ACHN (cell line): ENCODE data around the gene ANKS1B.

Experiments used
- DNase-seq: peaks from one replicate; pipeline ENCODE4 v3.0.0-alpha.2; 2015
- in situ Hi-C: cut with HindIII; loops from 2 replicates; pipeline ENCODE4 v1.10.0; 2017; ENCODE audit warnings: low sequenced_read_pairs, low pct_ligation_motif_present, low pct_unique_long_range_greater_than_20kb

ANKS1B gene

DNA sequence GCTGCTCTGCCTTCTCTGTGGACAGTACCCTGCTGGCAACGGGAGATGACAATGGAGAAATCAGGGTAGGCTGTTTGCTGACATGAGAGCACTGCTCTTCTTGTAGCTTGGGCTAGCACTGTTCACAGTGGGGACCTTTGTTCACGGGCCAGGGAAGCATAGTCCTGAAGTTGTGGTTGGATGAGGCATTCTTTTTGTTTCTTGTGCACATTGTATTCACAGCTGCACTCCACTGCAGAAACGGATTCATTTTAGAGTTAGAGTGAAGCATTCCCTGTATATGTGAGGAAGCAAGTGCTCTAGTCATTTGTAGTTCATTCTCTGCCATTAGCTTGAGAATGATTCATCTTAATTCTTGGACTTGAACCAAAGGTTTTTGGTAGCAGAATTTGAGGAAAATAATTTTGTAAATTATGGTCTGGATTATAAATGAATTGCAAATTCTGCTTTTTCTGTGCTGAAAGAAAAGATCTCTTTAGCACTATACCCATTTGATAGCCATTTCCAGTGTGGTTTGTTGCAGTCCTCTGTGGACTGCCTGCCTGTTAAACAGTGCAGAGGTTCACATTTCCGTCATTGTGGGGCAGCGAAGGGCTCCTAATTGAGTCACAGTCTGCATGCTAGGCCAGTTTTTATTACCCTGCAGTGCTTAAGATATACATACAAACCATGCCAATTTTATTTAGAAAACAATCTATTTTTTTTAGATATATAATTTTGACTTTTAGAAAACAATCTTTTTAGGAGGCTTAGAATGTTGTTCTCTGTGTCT is 1259.1 kb downstream of the ANKS1B start:
- peak; percentile 78 for DNase-seq
- in situ Hi-C loops = no loop called here

DNA sequence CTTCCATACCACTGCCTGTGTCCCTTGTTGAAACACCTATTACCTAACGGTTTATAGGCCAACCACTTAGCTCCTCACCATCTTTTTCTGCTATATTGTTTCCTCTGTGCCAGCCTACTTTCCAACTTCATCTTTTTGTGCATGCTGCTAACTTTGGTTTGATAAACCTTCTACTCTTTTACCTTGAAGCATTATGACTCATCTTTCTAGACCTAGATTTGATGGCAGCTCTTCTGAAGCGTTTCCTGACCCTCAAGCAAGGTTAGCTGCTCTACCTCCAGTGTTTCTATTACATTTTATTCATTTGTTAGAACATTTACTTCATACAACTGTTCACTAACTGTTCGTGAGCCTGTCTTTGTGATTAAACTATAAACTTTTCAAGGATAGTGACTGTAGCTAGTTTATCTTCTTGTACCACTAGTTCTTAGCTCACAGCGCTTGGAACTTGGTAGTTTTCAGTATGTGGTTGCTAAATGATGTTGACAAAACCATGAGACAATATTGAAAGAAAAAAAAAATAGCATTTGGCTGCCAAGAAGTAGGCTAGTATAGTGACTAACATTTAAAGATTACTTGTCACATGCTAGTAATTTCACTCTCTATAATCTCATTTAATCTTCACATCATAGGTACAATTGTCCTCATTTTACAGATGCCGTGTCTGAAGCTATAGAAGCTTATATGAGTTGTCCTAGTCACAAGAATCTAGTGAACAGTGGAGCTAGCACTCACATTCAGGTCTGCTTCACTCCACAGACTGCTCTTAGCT is 1260.2 kb downstream of the ANKS1B start:
- no peak for DNase-seq
- in situ Hi-C loops = no loop called here

DNA sequence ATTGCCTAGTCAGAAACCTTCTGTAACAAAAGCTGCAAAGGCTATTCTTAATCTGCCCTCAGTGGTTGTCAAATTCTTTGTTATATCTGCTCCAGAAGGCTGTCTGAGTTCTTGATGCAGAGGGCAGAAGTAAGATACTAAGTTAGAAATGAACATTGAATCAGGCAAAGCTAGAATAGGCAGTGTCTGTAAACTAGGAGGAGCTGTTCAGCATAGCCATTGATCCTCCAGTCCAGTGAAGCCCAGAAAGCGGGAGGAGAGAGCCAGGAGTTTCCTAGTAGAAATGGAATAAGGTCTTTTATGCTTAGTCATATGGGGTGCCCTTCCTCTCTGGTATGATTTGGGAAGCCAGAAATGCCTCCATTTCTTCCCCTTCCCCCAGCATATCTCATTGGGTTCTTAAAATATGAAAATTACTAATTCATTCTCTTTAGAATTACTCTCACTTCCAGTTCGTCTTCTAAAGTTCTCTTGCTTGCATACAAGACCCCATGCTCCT is 1263.5 kb downstream of the ANKS1B start:
- no peak for DNase-seq
- in situ Hi-C loops = no loop called here

DNA sequence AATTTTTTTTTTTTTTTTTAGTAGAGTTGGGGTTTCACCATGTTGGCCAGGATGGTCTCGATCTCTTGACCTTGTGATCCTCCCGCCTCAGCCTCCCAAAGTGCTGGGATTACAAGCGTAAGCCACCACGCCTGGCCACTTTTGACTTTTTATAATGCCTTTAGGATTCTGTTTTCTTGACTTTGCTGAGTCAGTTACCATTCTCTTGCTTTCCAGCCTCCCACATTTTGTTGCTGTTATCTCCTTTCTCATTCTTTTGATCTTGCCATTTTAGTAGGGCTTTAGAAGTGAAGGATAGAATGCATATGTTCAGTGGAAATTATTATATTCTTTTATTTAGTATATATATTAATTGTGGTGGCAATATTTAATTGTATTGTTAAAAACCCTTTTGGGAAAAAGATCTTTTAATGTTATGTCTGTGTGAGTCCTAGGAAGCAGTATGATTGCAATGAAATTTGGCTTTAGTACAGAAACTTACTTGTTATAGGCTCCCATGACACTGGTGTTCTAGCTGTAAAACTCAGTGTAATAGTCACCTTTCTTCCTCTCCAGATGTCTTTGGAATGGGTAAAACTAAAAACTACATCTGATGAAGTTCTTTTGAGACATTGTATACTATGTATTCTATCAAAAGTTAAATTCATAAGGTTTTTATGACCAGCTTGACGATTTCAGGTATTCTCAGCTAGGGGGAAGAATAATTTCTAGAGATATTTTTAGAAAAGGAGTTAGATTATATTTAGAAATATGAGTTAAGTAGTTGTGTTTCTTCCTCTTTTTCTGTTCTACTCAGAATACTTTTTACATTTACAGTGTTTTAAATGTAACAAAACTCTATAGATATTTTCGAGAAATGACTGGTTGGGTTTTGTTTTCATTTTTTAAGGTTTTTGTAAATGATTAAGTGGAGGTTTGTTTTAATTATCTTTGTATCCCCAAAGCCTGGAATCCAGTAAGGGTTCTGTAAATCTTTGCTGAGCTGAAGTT is 1264.9 kb downstream of the ANKS1B start:
- in situ Hi-C loops = no loop called here
- DNase-seq = no peak

DNA sequence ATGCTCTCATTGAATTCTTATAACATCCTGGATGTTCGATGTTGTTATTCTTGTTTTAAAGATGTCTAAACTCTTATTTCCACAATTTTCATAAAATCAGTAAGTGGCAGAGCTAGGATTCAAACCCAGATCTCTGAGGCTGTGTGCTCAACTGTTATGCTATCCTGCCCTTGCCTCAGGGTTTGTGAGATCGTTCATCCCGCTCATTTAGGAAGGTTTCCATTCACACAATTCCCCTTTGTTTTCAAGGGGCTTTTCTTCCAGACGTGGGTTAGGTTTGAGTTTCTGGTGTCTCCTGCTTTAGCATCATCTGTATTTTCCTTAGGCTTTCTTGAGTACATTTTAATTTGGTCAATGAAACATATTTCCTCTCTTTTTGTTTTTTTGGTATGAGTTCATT is 1270.3 kb downstream of the ANKS1B start:
- no peak for DNase-seq
- in situ Hi-C loops = no loop called here

DNA sequence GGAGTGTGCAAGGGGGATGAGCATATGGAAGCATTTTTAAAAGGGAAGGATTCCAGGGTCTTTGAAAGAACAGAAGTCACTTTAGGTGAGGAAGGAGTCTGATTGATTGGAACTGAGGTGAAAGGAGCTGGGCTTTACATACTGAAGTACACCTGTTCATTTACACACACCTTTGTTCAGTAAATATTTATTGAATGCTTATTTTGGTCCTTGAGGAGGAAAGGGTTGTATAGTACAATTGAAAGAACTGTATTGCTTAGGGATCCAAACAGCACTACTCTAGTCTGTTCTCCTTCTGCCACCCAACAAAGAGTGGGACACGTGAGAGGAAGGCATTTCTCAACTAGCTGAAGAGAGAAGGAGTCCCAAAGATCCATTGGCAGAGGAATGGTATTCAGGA is 1275.7 kb downstream of the ANKS1B start:
- in situ Hi-C loops = no loop called here
- DNase-seq = no peak

DNA sequence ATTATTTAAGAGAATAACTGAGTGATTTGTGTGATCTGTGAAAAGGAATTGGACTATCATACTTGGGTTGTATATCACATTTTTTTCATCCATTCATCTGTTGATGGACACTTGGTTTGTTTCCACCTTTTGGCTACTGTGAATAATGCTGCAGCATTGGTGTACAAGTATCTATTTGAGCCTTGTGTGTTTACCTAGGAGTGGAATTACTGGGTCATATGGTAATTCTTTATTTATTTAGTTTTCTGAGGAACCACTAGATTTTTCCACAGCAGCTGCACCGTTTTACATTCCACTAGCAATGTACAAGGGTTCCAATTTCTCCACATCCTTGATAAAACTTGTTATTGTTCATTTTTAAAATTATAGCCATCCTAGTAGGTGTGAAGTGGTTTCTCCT is 1283.6 kb downstream of the ANKS1B start:
- in situ Hi-C loops = no loop called here
- DNase-seq = no peak

DNA sequence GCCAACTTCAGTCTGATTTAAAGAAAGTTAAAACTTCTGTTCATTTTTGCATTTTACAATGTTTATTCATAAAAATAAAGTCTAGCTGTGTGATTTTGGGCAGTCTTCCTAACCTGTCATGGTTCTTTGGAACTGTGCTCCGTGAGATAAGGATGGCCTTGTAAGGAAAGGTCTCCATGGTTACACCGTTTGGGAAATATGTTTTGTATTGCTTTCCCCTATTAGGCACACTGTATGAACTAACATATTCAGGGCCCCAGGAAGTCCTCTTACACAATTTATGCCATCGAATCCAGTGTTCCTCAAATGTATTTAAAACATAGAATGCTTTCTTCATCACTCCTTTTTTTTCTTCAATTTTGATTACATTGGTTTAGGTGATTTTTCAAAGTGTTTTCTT is 1285.2 kb downstream of the ANKS1B start:
- in situ Hi-C loops = no loop called here
- no peak for DNase-seq

DNA sequence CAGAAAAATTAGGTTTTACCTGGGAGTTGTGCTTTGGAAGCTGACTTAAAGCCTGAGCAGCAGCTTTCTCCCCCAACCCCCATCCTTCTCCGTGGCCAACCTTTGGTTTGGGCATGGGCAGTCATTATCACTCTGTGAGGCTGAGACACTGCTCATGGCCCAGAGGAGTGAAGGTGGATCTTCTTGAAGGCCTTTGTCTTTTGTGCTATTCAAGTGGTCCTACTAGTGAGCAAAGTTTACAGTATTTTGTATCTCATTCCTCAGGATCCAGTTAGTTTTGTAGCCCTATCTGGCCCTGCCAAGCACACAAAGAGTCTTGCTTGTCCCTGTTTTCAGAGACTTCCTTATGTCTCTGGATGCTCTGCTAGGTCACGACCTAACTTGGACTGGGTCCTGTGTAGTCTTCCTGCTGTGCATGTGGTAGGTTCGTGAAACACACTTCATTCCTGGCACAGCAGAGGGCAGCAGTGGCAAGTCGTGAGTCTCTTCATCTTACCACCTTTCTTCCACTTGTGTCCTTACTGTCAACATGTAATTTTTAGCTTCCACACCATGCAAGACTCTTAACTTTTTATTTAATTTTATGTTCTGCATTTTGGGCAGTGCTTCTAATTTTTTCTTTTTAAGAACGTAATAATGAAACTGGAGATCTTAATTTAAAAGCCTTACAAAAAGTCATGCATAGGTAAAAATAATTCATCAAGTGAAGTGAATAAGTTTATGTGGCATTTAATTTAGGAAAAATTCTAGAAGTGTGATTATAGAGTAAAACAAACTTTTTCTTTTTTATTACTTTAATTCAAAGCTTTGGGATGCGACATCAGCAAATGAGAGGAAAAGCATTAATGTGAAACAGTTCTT is 1285.9 kb downstream of the ANKS1B start:
- in situ Hi-C loops = no loop called here
- DNase-seq = peak; percentile 75

DNA sequence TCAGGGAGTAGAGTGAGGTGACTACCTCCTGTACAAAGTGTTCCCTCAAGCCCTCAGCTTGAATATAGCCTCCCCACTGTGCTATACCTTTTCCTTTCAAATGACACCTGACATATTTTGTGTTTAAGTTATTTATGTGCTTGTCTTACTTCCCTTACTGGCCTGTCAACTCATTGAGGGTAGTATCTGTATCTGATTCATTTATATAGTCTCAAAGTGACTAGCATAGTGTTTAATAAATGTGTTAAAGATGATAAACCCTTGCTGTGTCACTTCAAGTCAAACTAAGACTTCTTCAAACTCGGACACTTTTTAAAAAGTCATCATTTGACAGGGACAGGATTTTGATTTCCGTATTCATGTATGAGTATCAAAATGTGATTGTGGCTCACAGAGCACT is 1287.5 kb downstream of the ANKS1B start:
- in situ Hi-C loops = no loop called here
- DNase-seq = no peak

DNA sequence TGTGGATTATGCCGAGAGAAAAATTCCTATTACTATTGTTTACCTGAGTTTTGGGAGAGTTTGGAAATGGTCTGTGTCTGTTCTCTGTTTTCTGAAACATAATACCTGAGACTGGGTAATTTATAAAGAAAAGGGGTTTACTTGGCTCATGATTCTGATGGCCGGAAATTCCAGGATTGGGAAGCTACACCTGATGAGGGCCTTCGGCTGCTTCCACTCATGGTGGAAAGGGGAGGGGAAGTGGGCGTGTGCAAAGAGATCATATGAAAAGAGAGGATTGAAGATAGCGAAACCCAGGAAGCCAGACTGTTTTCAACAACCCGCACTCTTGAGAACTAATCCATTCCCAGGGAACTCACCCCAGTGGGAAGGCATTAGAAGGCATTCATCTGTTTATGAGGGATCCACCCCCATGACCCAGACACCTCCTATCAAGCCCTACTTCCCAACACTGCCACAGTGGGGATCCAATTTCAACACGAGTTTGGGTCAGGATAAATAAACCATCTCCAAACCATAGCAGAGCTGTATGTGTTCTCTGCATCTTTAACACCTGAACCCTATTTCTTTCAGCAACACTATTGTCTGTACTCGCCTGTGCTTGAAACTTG is 1288.6 kb downstream of the ANKS1B start:
- no peak for DNase-seq
- in situ Hi-C loops = no loop called here

DNA sequence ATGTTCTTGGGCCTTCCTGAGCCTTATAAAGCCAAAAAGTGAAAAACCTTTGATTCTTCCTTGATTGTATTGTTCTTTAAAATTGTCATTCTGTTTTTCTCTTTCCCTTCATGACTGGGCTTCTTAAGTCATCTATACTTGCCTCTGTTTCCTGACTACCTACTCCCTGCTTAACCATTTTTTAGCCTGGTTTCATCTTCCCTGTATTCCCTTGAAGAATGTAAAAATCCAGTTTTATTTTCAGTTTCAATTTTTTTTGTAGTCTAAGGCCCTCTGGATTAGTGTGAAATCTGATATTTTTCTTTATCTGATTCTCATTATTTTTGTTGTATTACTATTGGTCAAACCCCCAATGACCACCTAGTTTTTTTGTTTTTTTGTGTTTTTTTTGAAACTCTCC is 1293.4 kb downstream of the ANKS1B start:
- in situ Hi-C loops = no loop called here

DNA sequence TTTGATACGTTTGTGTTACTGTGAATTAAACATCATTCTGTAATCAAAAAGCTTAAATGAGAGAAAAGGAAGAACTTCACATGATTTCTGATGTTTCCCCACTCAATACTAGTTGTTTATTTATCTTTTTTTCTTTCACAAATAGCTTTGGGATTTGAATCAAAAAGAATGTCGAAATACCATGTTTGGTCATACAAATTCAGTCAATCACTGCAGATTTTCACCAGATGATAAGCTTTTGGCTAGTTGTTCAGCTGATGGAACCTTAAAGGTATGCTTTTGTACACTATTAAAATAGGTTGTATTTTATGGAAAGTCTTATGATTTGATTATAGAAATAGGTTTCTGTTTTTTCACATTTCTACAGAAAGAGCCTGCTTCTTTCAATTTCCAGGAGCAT is 1298.1 kb downstream of the ANKS1B start:
- in situ Hi-C loops = no loop called here
- DNase-seq = no peak

More for the DNA sequence above, 1293.4 kb downstream of the ANKS1B start:
- no peak for DNase-seq
